NCI-H345 treated with DMSO at 0.1 percent for 48 hours (cell line): ENCODE results near the gene DIP2C.

Experiments
- DNase-seq: peaks from one replicate; lab custom pipeline; 2025; ENCODE audit not compliant: unreplicated experiment; lab: John Stamatoyannopoulos, UW

DIP2C gene

DNA sequence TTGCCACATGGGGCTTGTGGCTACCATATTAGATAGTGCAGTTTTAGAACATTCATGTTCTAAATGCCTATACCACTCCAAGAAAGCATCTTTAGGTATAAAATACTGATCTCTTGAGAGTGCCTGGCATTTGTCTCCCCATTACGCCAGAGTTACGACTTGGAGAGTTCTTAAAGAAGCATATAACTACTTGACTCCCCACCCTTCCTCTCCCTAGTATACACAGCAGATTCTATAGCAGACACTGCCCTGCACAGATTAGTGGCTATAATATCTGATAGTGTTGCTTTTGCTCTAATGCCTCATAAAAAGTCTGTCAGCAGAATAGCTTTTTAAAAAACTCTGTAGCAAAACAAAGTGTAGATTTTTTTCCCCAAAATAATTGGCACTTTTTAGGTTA, 463.4 kb downstream of the DIP2C start:
- no peak for DNase-seq

DNA sequence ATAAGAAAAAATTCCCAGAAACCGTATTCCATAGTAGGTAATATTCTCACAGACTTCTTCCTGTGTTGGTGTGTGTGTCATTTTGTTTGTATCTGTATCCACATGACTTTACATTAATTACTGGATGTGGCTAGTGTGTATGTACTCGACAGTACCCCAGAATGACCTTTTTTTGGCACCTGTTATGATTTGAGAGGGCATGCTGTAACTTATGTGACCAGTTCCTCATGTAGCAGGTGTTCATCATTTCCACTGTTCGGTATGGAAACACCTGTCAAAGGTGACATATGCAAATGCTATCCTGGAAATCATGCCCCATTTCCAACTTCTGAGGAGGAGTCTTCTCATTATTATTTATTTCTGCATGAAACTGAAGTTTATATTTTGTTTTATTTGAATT, 464.9 kb downstream of the DIP2C start:
- no peak for DNase-seq
